Measurements from ENCODE around the gene TANC1.
A peak's percentile ranks its signal among the peaks of the same experiment; 100 is the strongest.

Gene TANC1

GRCh38 chr2:159199761-159200465 lies 231.5 kb downstream of the TANC1 start:
- ATAC-seq: no peak
- no peak for DNase-seq

- no peak for ATAC-seq
Observed at GRCh38 chr2:159200498-159200897, 232.1 kb downstream of the TANC1 start.

GRCh38 chr2:159201360-159202063 lies 233.1 kb downstream of the TANC1 start:
- DNase-seq (peak; percentile 16), ATAC-seq (peak; percentile 78)

More at GRCh38 chr2:159200498-159200897, 232.1 kb downstream of the TANC1 start:
- DNase-seq: no peak

DNA sequence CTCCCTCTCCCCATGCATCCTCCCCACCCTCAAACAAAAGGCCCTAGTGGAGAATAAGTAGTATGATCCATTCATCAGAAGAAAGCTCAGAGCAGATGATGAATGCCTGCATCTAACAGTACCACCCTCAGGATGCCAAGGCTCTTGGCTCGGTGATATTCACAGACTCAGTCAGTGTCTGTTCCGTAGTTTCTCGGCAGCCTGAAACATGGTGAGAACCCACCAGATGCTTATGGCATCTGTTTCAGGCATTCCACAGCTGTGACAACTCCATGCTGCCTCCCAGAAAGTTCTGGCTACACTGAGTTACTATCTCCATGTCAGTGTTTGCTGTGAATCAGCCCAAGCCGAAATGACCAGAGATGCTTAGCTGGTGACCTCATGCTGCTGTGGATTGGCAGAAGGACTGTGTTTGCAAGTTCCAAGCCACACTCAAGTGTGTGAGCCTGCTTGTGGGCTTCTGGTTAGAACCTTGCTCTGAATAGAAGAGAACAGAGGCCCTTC lies 234.2 kb downstream of the TANC1 start:
- no peak for ATAC-seq
- no peak for DNase-seq

DNA sequence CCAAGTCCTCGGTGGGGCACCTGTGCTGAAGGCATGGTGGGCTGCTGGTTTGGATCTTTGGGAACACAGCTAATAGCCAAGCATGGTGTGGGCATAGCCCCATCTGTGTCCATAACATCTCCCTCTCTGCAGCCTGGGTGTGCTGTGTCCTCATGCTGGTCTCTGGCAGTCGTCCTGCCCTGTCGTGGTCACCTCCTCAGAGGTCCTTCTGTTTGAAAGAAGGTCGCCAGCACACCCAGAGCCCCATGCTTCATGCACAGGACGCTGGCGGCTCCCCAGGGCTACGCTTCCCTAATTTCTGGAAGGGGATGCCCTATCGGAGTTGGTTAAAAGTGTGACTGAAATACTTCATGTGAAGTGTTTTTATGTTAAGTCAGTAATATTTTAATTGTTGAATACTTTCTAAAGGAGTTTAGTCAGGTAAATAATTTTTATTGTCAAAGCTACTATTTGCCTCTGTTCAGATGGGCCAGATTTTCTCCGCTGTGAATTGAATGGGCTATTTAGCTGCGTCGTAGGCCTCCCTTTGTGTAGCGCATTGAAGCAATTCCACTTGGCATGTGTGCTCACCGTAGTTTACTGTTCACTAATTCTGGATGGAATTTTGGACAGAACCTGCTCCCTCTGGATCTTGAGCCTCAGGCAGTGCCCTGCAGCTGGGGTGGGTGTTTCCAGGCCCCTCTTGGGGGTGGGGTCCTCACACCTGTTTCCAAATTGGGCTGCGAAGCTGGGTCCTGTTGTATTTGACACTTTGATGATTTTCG lies 236.1 kb downstream of the TANC1 start:
- ATAC-seq: no peak
- DNase-seq: no peak

DNA sequence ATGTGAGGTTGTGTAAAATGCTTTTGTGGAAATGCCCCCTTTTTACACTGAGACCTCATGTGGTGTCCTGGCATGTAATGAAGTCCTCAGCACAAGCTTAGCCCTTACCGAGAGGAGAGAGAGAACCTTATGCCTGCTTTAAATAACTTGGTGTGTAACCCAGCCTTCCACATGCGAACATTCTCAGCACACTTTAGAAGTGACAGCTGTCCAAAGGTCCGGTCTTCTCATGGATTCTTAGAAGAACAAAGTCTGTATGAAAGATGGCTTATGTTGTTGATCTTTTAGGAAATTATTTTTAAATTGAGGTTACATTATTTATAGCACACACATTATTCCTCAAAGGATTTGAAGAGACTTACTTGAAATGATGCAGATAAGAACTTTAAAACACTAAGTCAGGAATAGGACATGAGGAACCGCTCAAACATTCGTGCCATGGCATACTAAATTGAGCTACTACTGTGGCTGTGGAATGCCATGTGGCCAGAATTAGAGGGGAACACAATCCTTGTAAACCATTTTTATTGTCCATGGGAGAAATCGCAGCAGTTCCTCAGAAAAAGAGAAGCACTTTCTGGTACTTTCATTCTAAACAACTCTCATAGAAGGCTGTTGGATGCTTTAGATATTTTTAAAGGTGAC lies 238.4 kb downstream of the TANC1 start:
- no peak for DNase-seq
- no peak for ATAC-seq

DNA sequence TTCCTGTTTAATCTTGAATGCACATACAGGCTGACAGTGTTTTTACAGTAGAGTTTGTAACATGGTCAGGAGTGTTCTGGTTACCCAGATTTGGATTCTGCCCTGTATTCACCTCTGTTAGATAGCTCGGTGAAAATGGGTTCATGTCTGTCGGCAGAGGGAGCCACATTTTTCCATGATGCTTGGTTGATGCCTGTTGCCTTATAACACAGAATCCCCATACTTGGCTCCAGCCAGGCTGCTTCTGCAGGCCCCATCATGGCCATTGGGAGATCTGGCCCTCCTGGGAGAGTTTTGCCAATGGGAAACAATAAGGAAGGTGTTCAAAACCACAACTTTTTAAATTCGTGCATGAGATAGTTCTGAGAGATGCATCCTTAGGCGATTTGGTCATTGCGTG lies 240.0 kb downstream of the TANC1 start:
- ATAC-seq (no peak), DNase-seq (no peak)

- peak; percentile 72 for ATAC-seq
- DNase-seq: peak; percentile 25
Observed at GRCh38 chr2:159209341-159210306, 241.2 kb downstream of the TANC1 start.

DNA sequence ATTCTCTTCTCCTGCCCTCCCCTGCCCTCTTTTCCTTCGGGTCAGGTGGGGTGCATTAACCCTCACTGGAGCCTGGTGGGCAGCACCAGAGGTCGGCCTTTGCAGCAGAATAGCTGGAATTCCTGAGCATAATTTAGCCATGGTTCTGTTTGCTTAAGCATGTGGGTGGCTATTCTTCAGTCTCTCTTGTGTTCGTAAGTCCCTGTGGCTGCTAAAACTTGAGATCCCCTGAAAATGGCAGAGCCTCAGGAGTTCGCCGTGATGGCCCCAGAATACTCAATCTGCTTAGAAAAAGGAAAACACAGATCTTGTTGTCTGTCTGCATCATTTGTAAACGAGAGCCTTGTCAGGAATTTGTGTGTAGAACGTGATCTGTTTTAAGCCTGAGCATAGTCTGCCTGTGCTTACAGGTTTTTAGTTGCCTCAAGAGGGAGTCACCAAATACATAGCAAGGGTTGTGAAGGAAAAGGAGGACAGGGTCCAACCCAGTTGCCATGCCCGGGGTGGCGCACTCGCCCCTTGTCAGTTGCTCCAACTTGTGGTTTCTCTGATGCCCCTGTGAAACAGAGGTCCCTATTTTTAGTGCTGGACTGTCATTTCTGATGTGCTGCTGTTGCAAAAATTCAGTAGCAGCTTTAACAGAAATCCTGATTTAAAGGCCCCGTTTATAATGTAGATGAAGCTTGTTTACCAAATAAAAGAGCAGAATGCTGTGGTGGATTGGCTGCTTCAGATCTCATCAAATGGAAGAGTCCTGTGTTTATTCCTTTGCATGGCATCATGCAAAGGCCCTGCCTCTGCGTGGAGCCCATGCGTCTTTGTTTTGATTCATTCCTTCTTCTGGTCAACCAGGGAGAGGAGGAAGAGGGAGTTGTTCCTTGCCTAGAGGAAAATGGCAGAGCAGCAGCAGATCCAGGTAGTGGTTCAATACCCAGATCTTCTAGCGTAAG lies 243.3 kb downstream of the TANC1 start:
- no peak for DNase-seq
- ATAC-seq: no peak

GRCh38 chr2:159213296-159213695 lies 244.9 kb downstream of the TANC1 start:
- ATAC-seq (no peak), DNase-seq (no peak)

- DNase-seq: no peak
Observed at GRCh38 chr2:159214325-159214865, 246.0 kb downstream of the TANC1 start.

GRCh38 chr2:159215116-159215515 lies 246.7 kb downstream of the TANC1 start:
- DNase-seq (no peak), ATAC-seq (no peak)

More at GRCh38 chr2:159214325-159214865, 246.0 kb downstream of the TANC1 start:
- no peak for ATAC-seq

DNA sequence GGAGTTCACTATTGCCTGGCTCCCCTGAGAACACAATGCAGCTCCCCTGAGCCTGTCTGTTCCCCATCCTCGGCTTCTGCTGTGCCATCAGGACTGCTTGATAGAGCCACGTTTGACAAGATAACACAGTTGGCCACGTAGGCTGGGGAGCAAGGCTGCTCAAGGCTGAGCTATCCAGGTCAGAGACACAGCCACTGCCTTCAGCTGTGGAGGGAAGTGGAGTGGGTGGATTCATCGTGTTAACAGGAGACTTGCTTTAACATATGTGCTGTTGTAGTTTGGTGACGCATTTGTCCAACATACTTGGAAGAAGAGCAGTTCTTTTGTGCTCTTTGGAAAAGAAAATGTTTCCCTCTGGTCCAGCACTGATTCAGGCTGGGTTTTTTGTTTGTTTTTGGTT lies 249.2 kb downstream of the TANC1 start:
- no peak for DNase-seq
- ATAC-seq: no peak

GRCh38 chr2:159218389-159218788 lies 249.9 kb downstream of the TANC1 start:
- no peak for ATAC-seq
- DNase-seq: no peak

DNA sequence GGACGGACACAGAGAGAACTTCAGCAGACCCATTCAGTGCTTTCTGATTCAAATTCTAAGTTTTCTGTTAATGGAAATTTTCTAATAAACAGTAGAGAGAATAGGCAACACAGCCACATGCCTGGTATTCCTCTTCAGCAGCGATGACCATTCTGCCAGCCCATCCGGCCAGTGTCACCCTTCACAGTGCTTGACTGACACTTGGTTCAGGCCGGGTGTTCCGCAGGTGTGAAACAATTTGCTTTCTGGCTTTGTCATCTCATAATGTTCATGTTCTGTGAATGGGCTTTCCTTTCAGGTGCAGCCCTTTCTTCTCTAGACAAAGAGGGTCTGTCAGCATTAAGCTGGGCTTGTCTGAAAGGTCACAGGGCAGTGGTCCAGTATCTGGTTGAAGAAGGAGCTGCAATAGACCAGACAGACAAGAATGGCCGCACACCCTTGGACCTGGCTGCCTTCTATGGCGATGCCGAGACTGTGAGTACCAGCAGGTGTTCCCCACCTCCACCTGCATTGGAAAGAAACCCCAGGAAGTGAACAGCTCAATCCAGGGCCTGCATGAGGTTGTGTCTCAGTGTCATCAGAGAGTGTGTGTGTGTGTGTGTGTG lies 251.1 kb downstream of the TANC1 start:
- ATAC-seq (no peak), DNase-seq (no peak)

DNA sequence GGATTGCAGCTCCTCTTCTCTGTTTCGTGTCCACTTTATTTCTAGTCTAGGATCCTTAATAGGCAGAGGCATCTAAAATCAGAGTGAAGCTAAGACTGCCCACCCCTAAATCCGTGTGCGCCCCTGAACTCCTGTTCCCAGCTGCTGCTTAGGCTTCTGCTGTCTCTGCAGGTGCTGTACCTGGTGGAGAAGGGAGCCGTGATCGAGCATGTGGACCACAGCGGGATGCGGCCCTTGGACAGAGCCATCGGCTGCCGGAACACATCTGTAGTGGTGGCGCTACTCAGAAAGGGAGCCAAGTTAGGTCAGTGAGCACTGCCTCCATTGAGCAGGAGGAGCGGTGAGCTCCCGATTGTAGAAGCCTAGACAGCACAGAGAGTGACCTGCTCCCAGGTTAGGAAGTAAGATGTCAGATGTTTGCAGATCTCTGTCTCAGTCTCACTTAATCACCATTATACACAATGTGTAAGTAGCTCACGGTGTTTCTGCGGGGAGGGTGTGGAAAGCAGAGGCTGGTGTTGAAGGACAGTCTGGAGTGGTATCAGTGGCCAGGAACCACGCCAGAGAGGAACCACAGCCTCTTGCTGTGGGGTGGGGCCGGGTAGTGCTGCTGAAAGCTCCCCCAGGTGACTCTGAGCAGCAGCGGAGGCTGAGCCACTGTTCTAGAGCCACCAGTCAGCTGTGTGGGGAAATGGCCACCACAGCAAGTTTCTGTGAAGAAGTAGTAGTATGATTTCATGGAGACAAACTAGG lies 255.8 kb downstream of the TANC1 start:
- DNase-seq: no peak
- no peak for ATAC-seq

- ATAC-seq: no peak
Observed at GRCh38 chr2:159225025-159226016, 256.9 kb downstream of the TANC1 start.

More at GRCh38 chr2:159225025-159226016, 256.9 kb downstream of the TANC1 start:
- no peak for DNase-seq
